Neuronal stem cell (in vitro differentiated cells): ENCODE measurements around the gene CCL7.

Experiments used
- DNase-seq: peaks from one replicate; pipeline ENCODE4 v3.0.0-alpha.2; 2013; ENCODE audit warnings: low spot score
- H2AFZ ChIP-seq: one replicate; pipeline ENCODE4 v1.6.1; 2013; ENCODE audit warnings: mild to moderate bottlenecking, low read length, inconsistent platforms
- H2AK5ac ChIP-seq: 2 replicates; pipeline ENCODE4 v1.6.1; 2013; ENCODE audit warnings: low read depth, mild to moderate bottlenecking, inconsistent platforms, low read length, moderate library complexity, mixed read lengths
- H2BK120ac ChIP-seq: 2 replicates; pipeline ENCODE4 v1.6.1; 2013; ENCODE audit warnings: low read depth, mild to moderate bottlenecking, inconsistent platforms, low read length, moderate library complexity, mixed read lengths
- H2BK12ac ChIP-seq: one replicate; pipeline ENCODE4 v1.6.1; 2013; ENCODE audit warnings: low read length, inconsistent platforms
- H2BK15ac ChIP-seq: 2 replicates; pipeline ENCODE4 v1.6.1; 2013; ENCODE audit warnings: mild to moderate bottlenecking, low read length, inconsistent platforms, mixed read lengths
- H2BK5ac ChIP-seq: one replicate; pipeline ENCODE4 v1.6.1; 2013; ENCODE audit warnings: inconsistent platforms, mild to moderate bottlenecking, low read length, moderate library complexity
- H3K14ac ChIP-seq: one replicate; pipeline ENCODE4 v1.6.1; 2013; ENCODE audit warnings: low read length, inconsistent platforms
- H3K18ac ChIP-seq: 2 replicates; pipeline ENCODE4 v1.6.1; 2013; ENCODE audit warnings: low read length, inconsistent platforms
- H3K23ac ChIP-seq: 2 replicates; pipeline ENCODE4 v1.6.1; 2013; ENCODE audit warnings: low read depth, mild to moderate bottlenecking, mixed read lengths, low read length, inconsistent platforms; ENCODE audit not compliant: poor library complexity
- H3K27ac ChIP-seq: replicated peaks from 3 replicates; pipeline ENCODE4 v1.5.1; 2013; ENCODE audit warnings: low read length, inconsistent platforms
- H3K27me3 ChIP-seq, 3 experiments: 2 replicates each; pipeline ENCODE4 v1.6.1; 2013; ENCODE audit warnings: low read length in 3 of 3, mild to moderate bottlenecking in 2 of 3, inconsistent platforms in 1 of 3, low read depth in 1 of 3, mixed read lengths in 1 of 3, moderate library complexity in 1 of 3; ENCODE audit not compliant: control insufficient read depth in 3 of 3, insufficient read depth in 3 of 3
- H3K36me3 ChIP-seq, 2 donors: replicated peaks in 1 of 2; 2 replicates each; pipeline ENCODE4 v1.6.1; 2013; ENCODE audit warnings: low read length in 2 of 2; ENCODE audit not compliant: control insufficient read depth in 2 of 2, insufficient read depth in 2 of 2
- H3K4ac ChIP-seq: 2 replicates; pipeline ENCODE4 v1.6.1; 2013; ENCODE audit warnings: inconsistent platforms, mild to moderate bottlenecking, low read length, moderate library complexity
- H3K4me1 ChIP-seq, 2 donors: 1 replicate in 1 of 2; 2 replicates in 1 of 2; pipeline ENCODE4 v1.6.1; 2013; ENCODE audit warnings: low read length in 2 of 2, low read depth in 1 of 2; ENCODE audit not compliant: control insufficient read depth in 2 of 2, insufficient read depth in 1 of 2
- H3K4me2 ChIP-seq: one replicate; pipeline ENCODE4 v1.6.1; 2013; ENCODE audit warnings: mild to moderate bottlenecking, low read length, inconsistent platforms; ENCODE audit not compliant: insufficient read depth, poor library complexity, severe bottlenecking
- H3K4me3 ChIP-seq, 2 donors: 2 replicates each; pipeline ENCODE4 v1.5.1; 2013; ENCODE audit warnings: low read length in 2 of 2, mild to moderate bottlenecking in 2 of 2, inconsistent platforms in 1 of 2, moderate library complexity in 1 of 2
- H3K79me1 ChIP-seq: one replicate; pipeline ENCODE4 v1.6.1; 2013; ENCODE audit warnings: low read depth, mild to moderate bottlenecking, inconsistent platforms, low read length, moderate library complexity
- H3K9ac ChIP-seq: one replicate; pipeline ENCODE4 v1.6.1; 2013; ENCODE audit warnings: mild to moderate bottlenecking, low read depth, low read length, inconsistent platforms; ENCODE audit not compliant: poor library complexity
- H3K9me3 ChIP-seq, 2 donors: replicated peaks in 1 of 2; 2 replicates each; pipeline versions ENCODE3 to v1.6.1; 2013; ENCODE audit warnings: low read length in 2 of 2, mild to moderate bottlenecking in 2 of 2, inconsistent platforms in 1 of 2, low read depth in 1 of 2, mixed read lengths in 1 of 2, moderate library complexity in 1 of 2; ENCODE audit not compliant: control insufficient read depth in 2 of 2, insufficient read depth in 1 of 2
- H4K8ac ChIP-seq: one replicate; pipeline ENCODE4 v1.6.1; 2013; ENCODE audit warnings: low read depth, mild to moderate bottlenecking, inconsistent platforms, low read length, moderate library complexity
- H4K91ac ChIP-seq: one replicate; pipeline ENCODE4 v1.6.1; 2013; ENCODE audit warnings: low read length, low read depth, mild to moderate bottlenecking, inconsistent platforms; ENCODE audit not compliant: poor library complexity
- WGBS, 2 donors: extraction: QIAGEN DNeasy Blood & Tissue Kit; methylation state at CpG; one replicate each; pipeline ENCODE4 v1.1.7; 2013; ENCODE audit warnings: missing lambda C conversion rate in 2 of 2, mixed read lengths in 1 of 2; ENCODE audit not compliant: insufficient read length in 2 of 2, insufficient replicate concordance in 1 of 2; ENCODE audit errors: extremely low coverage in 2 of 2; 5-methylcytosine and 5-hydroxymethylcytosine counted together

CCL7 gene

DNA sequence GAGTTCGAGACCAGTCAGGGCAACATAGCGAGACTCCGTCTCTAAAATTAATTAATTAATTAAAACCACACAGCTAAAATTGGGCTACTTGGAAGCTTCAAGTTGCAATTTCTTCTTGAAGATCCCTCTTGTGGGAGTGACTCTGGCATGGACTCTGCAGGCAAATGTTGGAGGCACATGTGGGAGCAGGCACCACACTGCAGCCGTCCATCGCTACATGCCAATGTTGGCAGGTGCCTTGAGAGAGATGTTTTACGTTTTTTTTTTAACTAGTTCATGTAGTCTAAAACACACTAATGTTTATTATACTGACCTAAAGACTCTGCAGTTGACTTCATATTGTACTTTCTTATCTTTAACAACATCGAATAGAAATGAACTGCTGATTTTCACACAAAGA, 41.3 kb downstream of the CCL7 start:
- Histone ChIP-seq H3K4ac (no peak overlapping the region), H2BK120ac (no peak overlapping the region), H3K4me1 (no peaks in the 10 kb centered on the region), H3K27ac (no peak overlapping the region), H3K4me3 (no peak overlapping the region), H3K18ac (no peak overlapping the region), H3K4me2 (no peak overlapping the region), H3K36me3 (no peaks in the 10 kb centered on the region), H3K79me1 (no peaks in the 10 kb centered on the region), H2BK5ac (no peak overlapping the region), H4K91ac (no peak overlapping the region), H3K27me3 (no peaks in the 10 kb centered on the region), H2BK15ac (no peak overlapping the region), H4K8ac (no peak overlapping the region), H3K9ac (no peak overlapping the region), H2BK12ac (no peak overlapping the region), H2AFZ (no peak overlapping the region), H2AK5ac (no peak overlapping the region), H3K14ac (no peak overlapping the region), H3K9me3 (no peaks in the 10 kb centered on the region), H3K23ac (no peak overlapping the region)
- no CpG with 5 or more reads among the region's 7 CpGs for WGBS, 2 donors
- no peak for DNase-seq

DNA sequence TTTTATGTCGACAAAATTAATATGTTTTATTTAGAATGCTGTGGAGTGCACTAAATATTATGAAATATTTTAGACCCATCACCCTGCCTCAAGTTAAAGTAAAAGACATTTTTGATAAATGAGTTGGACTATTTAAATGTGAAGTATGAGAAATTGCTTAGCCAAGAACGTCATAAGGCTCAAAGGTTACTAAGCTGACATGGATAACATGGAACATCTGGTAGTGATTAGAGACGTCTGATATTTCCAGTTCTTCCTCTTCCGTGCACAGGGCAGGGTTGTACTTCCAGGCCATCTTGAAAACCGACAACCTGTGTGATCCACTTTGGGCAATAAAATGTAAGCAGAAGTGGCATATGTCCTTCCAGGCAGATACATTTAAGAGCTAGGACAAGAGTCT, 42.1 kb downstream of the CCL7 start:
- Histone ChIP-seq H3K27ac (no peak overlapping the region), H3K9ac (no peak overlapping the region), H2AFZ (no peak overlapping the region), H2BK120ac (no peak overlapping the region), H3K23ac (no peak overlapping the region), H3K4me2 (no peak overlapping the region), H3K14ac (no peak overlapping the region), H2AK5ac (no peak overlapping the region), H4K8ac (no peak overlapping the region), H3K18ac (no peak overlapping the region), H3K27me3 (no peaks in the 10 kb centered on the region), H2BK15ac (no peak overlapping the region), H3K4ac (no peak overlapping the region), H3K4me1 (no peaks in the 10 kb centered on the region), H3K36me3 (no peaks in the 10 kb centered on the region), H3K4me3 (no peak overlapping the region), H3K79me1 (no peaks in the 10 kb centered on the region), H3K9me3 (no peaks in the 10 kb centered on the region), H2BK5ac (no peak overlapping the region), H4K91ac (no peak overlapping the region), H2BK12ac (no peak overlapping the region)
- DNase-seq: no peak
- WGBS, 2 donors: no CpG with 5 or more reads among the region's 5 CpGs

GRCh38 chr17:34313164-34313563, 43.1 kb downstream of the CCL7 start:
- Histone ChIP-seq H2BK120ac (no peak overlapping the region), H2BK5ac (no peak overlapping the region), H3K18ac (no peak overlapping the region), H2AK5ac (no peak overlapping the region), H3K4me2 (no peak overlapping the region), H3K9ac (no peak overlapping the region), H2BK15ac (no peak overlapping the region), H3K4me1 (no peaks in the 10 kb centered on the region), H3K23ac (no peak overlapping the region), H3K27me3 (no peaks in the 10 kb centered on the region), H2AFZ (no peak overlapping the region), H3K27ac (no peak overlapping the region), H3K36me3 (no peaks in the 10 kb centered on the region), H3K4ac (no peak overlapping the region), H2BK12ac (no peak overlapping the region), H4K8ac (no peak overlapping the region), H3K14ac (no peak overlapping the region), H3K9me3 (no peaks in the 10 kb centered on the region), H4K91ac (no peak overlapping the region), H3K79me1 (no peaks in the 10 kb centered on the region), H3K4me3 (no peak overlapping the region)
- DNase-seq: no peak
- no CpG with 5 or more reads among the region's 4 CpGs for WGBS, 2 donors

- Histone ChIP-seq H3K14ac (no peak overlapping the region), H3K4me1 (peaks cover 0 to under 1% of the 10 kb centered on the region in 2 donors), H3K27ac (no peak overlapping the region), H3K23ac (no peak overlapping the region), H3K9me3 (no peaks in the 10 kb centered on the region), H3K4me3 (no peak overlapping the region), H2BK12ac (no peak overlapping the region), H3K27me3 (no peaks in the 10 kb centered on the region), H3K9ac (no peak overlapping the region), H3K36me3 (no peaks in the 10 kb centered on the region), H4K91ac (no peak overlapping the region), H3K4ac (no peak overlapping the region), H4K8ac (no peak overlapping the region), H2AK5ac (no peak overlapping the region), H2BK120ac (no peak overlapping the region), H3K79me1 (no peaks in the 10 kb centered on the region), H3K4me2 (no peak overlapping the region), H2BK15ac (no peak overlapping the region), H3K18ac (no peak overlapping the region), H2BK5ac (no peak overlapping the region), H2AFZ (no peak overlapping the region)
- WGBS, 2 donors: no CpG with 5 or more reads among the region's 4 CpGs
- DNase-seq: no peak
These were observed 44.3 kb downstream of the CCL7 start for GRCh38 chr17:34314279-34314678.
